ENCODE data around the gene RBPMS2.

RBPMS2 gene

GRCh38 chr15:64712353-64712752 lies 63.0 kb downstream of the RBPMS2 start:
- Histone ChIP-seq H3K23ac (ENCODE audit: low read length in 2 of 2) (no peak overlapping the region), H4K91ac (ENCODE audit: low read length) (no peak overlapping the region), H3K4me1 (ENCODE audit: control insufficient read depth, insufficient read depth, low read depth, low read length) (no peaks in the 10 kb centered on the region), H3K4me2 (ENCODE audit: low read length, poor library complexity, severe bottlenecking) (no peak overlapping the region), H3K4ac (ENCODE audit: low read depth in 1 of 2, low read length in 2 of 2) (no peak overlapping the region), H3K27ac (ENCODE audit: low read length, poor library complexity, severe bottlenecking) (no peak overlapping the region), H2BK12ac (ENCODE audit: low read length in 2 of 2) (no peak overlapping the region), H3K79me1 (replicated peaks; ENCODE audit: low read length, poor library complexity, severe bottlenecking) (no peaks in the 10 kb centered on the region), H3K18ac (ENCODE audit: low read depth in 1 of 2, low read length in 2 of 2) (no peak overlapping the region), H2AK5ac (ENCODE audit: low read length, severe bottlenecking) (no peak overlapping the region), H3K14ac (ENCODE audit: low read length in 2 of 2) (no peak overlapping the region), H3K9ac (ENCODE audit: low read length) (no peak overlapping the region), H3K36me3 (ENCODE audit: control insufficient read depth in 1 of 2, insufficient read depth in 2 of 2, low read depth in 1 of 2, low read length in 2 of 2) (no peaks in the 10 kb centered on the region), H4K8ac (ENCODE audit: low read length) (no peak overlapping the region), H2BK120ac (ENCODE audit: low read depth, low read length) (no peak overlapping the region), H3K4me3 (ENCODE audit: insufficient read depth in 1 of 2, low read depth in 1 of 2, low read length in 2 of 2) (no peak overlapping the region), H2BK5ac (ENCODE audit: low read depth, low read length, poor library complexity, severe bottlenecking) (no peak overlapping the region), H3K27me3 (ENCODE audit: control insufficient read depth in 1 of 2, insufficient read depth in 1 of 2, low read length in 2 of 2) (no peaks in the 10 kb centered on the region), H2AFZ (ENCODE audit: low read depth, low read length) (no peak overlapping the region), H3K9me3 (ENCODE audit: control insufficient read depth, low read length) (no peaks in the 10 kb centered on the region), H2BK15ac (ENCODE audit: low read depth, poor library complexity, severe bottlenecking) (no peak overlapping the region)
- no peak for DNase-seq
- whole genome bisulfite sequencing, result 100% methylated on average over 1 of the region's 2 CpGs

DNA sequence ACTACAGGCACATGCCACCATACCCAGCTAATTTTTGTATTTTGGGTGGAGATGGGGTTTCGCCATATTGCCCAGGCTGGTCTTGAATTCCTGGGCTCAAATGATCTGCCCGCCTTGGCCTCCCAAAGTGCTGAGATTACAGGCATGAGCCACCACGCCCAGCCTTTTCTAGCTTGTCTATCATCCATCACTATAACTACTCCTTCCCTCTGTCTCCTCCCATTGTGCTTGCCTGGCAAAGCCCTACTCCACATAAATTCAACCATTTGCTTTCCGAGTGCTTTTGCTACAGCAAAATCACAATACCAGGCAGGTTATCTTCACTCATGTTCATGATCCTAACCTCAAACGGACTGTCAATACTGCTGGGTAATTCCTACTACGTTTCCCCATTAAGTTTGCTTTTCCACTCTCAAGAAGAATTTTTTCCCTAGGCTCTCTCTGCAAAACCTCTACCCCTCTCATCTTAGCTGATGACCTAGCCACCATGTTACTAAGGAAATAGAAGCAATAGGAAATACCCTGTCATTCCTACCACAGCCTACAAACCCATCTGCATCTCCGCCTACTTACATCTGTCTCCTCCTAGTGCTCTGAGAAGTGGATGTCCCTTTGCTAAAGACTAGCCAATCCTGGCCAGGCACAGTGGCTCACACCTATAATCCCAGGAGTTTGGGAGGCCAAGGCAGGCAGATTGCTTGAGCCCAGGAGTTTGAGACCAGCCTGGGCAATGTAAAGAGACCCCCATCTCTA lies 64.5 kb downstream of the RBPMS2 start:
- no peaks in the 10 kb centered on the region for H3K4me1 ChIP-seq (ENCODE audit: control insufficient read depth, insufficient read depth, low read depth, low read length)
- no peak overlapping the region for H2BK15ac ChIP-seq (ENCODE audit: low read depth, poor library complexity, severe bottlenecking)
- H4K8ac ChIP-seq (ENCODE audit: low read length), result no peak overlapping the region
- WGBS, result 93% methylated on average over 7 of the region's 7 CpGs
- no peak overlapping the region for H2BK5ac ChIP-seq (ENCODE audit: low read depth, low read length, poor library complexity, severe bottlenecking)
- H3K9me3 ChIP-seq (ENCODE audit: control insufficient read depth, low read length), result no peaks in the 10 kb centered on the region
- H3K27me3 ChIP-seq (ENCODE audit: control insufficient read depth in 1 of 2, insufficient read depth in 1 of 2, low read length in 2 of 2), result no peaks in the 10 kb centered on the region
- no peak overlapping the region for H3K4ac ChIP-seq (ENCODE audit: low read depth in 1 of 2, low read length in 2 of 2)
- H3K4me2 ChIP-seq (ENCODE audit: low read length, poor library complexity, severe bottlenecking), result no peak overlapping the region
- DNase-seq, result no peak
- H3K4me3 ChIP-seq (ENCODE audit: insufficient read depth in 1 of 2, low read depth in 1 of 2, low read length in 2 of 2), result no peak overlapping the region
- no peak overlapping the region for H3K9ac ChIP-seq (ENCODE audit: low read length)
- H3K27ac ChIP-seq (ENCODE audit: low read length, poor library complexity, severe bottlenecking), result no peak overlapping the region
- no peak overlapping the region for H3K14ac ChIP-seq (ENCODE audit: low read length in 2 of 2)
- no peak overlapping the region for H3K23ac ChIP-seq (ENCODE audit: low read length in 2 of 2)
- H2AFZ ChIP-seq (ENCODE audit: low read depth, low read length), result no peak overlapping the region
- no peaks in the 10 kb centered on the region for H3K36me3 ChIP-seq (ENCODE audit: control insufficient read depth in 1 of 2, insufficient read depth in 2 of 2, low read depth in 1 of 2, low read length in 2 of 2)
- no peaks in the 10 kb centered on the region for H3K79me1 ChIP-seq (replicated peaks; ENCODE audit: low read length, poor library complexity, severe bottlenecking)
- H2AK5ac ChIP-seq (ENCODE audit: low read length, severe bottlenecking), result no peak overlapping the region
- H3K18ac ChIP-seq (ENCODE audit: low read depth in 1 of 2, low read length in 2 of 2), result no peak overlapping the region
- H4K91ac ChIP-seq (ENCODE audit: low read length), result no peak overlapping the region
- no peak overlapping the region for H2BK120ac ChIP-seq (ENCODE audit: low read depth, low read length)
- no peak overlapping the region for H2BK12ac ChIP-seq (ENCODE audit: low read length in 2 of 2)

DNA sequence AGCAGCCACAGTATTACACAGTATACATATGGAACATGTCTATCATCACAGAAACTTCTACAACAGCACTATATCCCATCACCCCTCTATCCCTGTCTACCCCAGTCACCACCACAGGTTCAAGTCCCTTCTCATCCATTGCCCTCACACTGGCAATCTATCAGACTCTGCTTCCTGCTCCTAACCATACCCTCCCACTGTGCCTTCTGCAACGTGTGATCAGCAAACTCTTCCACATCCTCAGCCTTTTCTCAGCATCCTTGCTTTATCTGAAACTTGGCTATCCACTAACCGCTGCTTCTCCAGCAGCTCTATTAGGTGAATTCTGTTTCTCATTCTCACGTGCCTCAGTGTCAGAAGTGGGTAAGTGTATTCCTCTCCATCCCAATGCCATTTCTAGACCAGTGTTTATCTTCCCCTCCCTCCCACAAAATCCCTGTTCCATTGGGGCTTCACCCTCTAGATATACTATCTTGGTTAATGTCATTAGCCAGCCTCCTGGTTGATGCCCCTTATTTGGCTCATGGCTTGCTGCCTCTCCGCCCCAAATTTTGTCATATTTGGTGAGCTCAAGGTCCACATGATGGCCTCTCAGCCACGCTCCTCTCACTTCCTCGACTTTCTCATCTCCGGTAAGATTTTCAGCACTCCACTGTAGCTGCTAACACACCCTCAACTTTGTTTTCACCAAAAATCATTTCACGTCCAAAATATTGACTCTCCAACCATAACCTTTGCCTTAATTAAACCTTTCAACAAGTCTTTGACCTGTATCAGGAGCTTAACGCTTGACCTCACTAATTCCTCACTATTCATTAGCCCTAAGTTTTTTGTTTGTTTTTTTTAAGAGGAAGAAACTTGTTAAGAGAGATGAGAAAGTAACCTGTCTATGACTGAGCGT lies 69.1 kb downstream of the RBPMS2 start:
- no peaks in the 10 kb centered on the region for H3K27me3 ChIP-seq (ENCODE audit: control insufficient read depth in 1 of 2, insufficient read depth in 1 of 2, low read length in 2 of 2)
- no peak overlapping the region for H2AFZ ChIP-seq (ENCODE audit: low read depth, low read length)
- no peak overlapping the region for H2BK120ac ChIP-seq (ENCODE audit: low read depth, low read length)
- no peak overlapping the region for H2BK15ac ChIP-seq (ENCODE audit: low read depth, poor library complexity, severe bottlenecking)
- H3K27ac ChIP-seq (ENCODE audit: low read length, poor library complexity, severe bottlenecking), result no peak overlapping the region
- 94% methylated on average over 8 of the region's 10 CpGs for WGBS
- H3K79me1 ChIP-seq (replicated peaks; ENCODE audit: low read length, poor library complexity, severe bottlenecking), result no peaks in the 10 kb centered on the region
- H3K4me3 ChIP-seq (ENCODE audit: insufficient read depth in 1 of 2, low read depth in 1 of 2, low read length in 2 of 2), result no peak overlapping the region
- H2AK5ac ChIP-seq (ENCODE audit: low read length, severe bottlenecking), result no peak overlapping the region
- peaks cover 5% of the 10 kb centered on the region for H3K4me1 ChIP-seq (ENCODE audit: control insufficient read depth, insufficient read depth, low read depth, low read length)
- H3K36me3 ChIP-seq (ENCODE audit: control insufficient read depth in 1 of 2, insufficient read depth in 2 of 2, low read depth in 1 of 2, low read length in 2 of 2), result no peaks in the 10 kb centered on the region
- H3K14ac ChIP-seq (ENCODE audit: low read length in 2 of 2), result no peak overlapping the region
- no peak overlapping the region for H2BK12ac ChIP-seq (ENCODE audit: low read length in 2 of 2)
- no peak overlapping the region for H3K9ac ChIP-seq (ENCODE audit: low read length)
- H3K18ac ChIP-seq (ENCODE audit: low read depth in 1 of 2, low read length in 2 of 2), result no peak overlapping the region
- DNase-seq, result no peak
- H2BK5ac ChIP-seq (ENCODE audit: low read depth, low read length, poor library complexity, severe bottlenecking), result no peak overlapping the region
- H4K8ac ChIP-seq (ENCODE audit: low read length), result no peak overlapping the region
- no peaks in the 10 kb centered on the region for H3K9me3 ChIP-seq (ENCODE audit: control insufficient read depth, low read length)
- no peak overlapping the region for H3K4ac ChIP-seq (ENCODE audit: low read depth in 1 of 2, low read length in 2 of 2)
- H3K4me2 ChIP-seq (ENCODE audit: low read length, poor library complexity, severe bottlenecking), result no peak overlapping the region
- H4K91ac ChIP-seq (ENCODE audit: low read length), result no peak overlapping the region
- no peak overlapping the region for H3K23ac ChIP-seq (ENCODE audit: low read length in 2 of 2)

DNA sequence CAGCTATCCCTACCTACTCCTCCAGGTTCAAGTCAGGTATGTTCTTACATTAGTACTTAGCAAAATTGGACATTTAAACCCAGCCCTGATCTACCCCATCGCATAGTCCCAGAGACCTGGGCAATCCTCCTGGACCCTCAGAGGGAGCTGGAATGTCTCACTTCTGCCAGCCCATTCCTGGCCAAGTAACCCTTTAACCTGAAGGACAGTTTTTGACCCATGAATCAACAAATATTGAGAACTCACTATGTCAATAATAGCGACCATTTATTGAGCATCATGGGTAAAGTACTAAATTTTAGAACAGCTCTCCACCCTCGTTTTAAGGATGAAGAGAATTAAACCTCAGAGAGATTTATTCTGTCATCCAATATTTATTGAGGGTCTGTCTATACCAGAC lies 70.4 kb downstream of the RBPMS2 start:
- WGBS, result 72% methylated on average over 3 of the region's 3 CpGs

More for the DNA sequence above, 70.4 kb downstream of the RBPMS2 start:
- Histone ChIP-seq H2BK15ac (ENCODE audit: low read depth, poor library complexity, severe bottlenecking) (no peak overlapping the region), H3K14ac (ENCODE audit: low read length in 2 of 2) (no peak overlapping the region), H2AK5ac (ENCODE audit: low read length, severe bottlenecking) (no peak overlapping the region), H3K9ac (ENCODE audit: low read length) (no peak overlapping the region), H2BK5ac (ENCODE audit: low read depth, low read length, poor library complexity, severe bottlenecking) (no peak overlapping the region), H3K4me1 (ENCODE audit: control insufficient read depth, insufficient read depth, low read depth, low read length) (peaks cover 11% of the 10 kb centered on the region), H4K91ac (ENCODE audit: low read length) (no peak overlapping the region), H3K36me3 (ENCODE audit: control insufficient read depth in 1 of 2, insufficient read depth in 2 of 2, low read depth in 1 of 2, low read length in 2 of 2) (peaks cover 0 to 6% of the 10 kb centered on the region in 2 experiments), H3K4me3 (ENCODE audit: insufficient read depth in 1 of 2, low read depth in 1 of 2, low read length in 2 of 2) (no peak overlapping the region), H2AFZ (ENCODE audit: low read depth, low read length) (no peak overlapping the region), H3K4ac (ENCODE audit: low read depth in 1 of 2, low read length in 2 of 2) (no peak overlapping the region), H3K79me1 (replicated peaks; ENCODE audit: low read length, poor library complexity, severe bottlenecking) (no peaks in the 10 kb centered on the region), H3K9me3 (ENCODE audit: control insufficient read depth, low read length) (no peaks in the 10 kb centered on the region), H2BK12ac (ENCODE audit: low read length in 2 of 2) (no peak overlapping the region), H2BK120ac (ENCODE audit: low read depth, low read length) (no peak overlapping the region), H3K18ac (ENCODE audit: low read depth in 1 of 2, low read length in 2 of 2) (no peak overlapping the region), H3K27ac (ENCODE audit: low read length, poor library complexity, severe bottlenecking) (no peak overlapping the region), H4K8ac (ENCODE audit: low read length) (no peak overlapping the region), H3K27me3 (ENCODE audit: control insufficient read depth in 1 of 2, insufficient read depth in 1 of 2, low read length in 2 of 2) (no peaks in the 10 kb centered on the region), H3K23ac (ENCODE audit: low read length in 2 of 2) (no peak overlapping the region), H3K4me2 (ENCODE audit: low read length, poor library complexity, severe bottlenecking) (no peak overlapping the region)
- DNase-seq, result no peak

All from mesenchymal stem cell (in vitro differentiated cells and primary cell).